AG20443 (cell line): ENCODE measurements around the gene POLR2F.
A peak's percentile ranks its signal among the peaks of the same experiment; 100 is the strongest.
"Not testable (repeated sequence)": the region's sequence is repeated elsewhere in the genome, so short reads cannot be mapped to it uniquely, and the experiment has no call there.

ENCODE experiments used
- DNase-seq: peaks from one replicate; pipeline ENCODE4 v3.0.0; 2012; ENCODE audit warnings: low spot score, mixed read lengths

The POLR2F gene

GRCh38 chr22:37953062-37953436 is 450 bp upstream of the POLR2F start:
- peak; percentile 63 for DNase-seq

- DNase-seq, result no peak
These were observed 1.2 kb downstream of the POLR2F start for GRCh38 chr22:37954686-37955085.

- not testable (repeated sequence) for DNase-seq
These were observed 2.4 kb downstream of the POLR2F start for GRCh38 chr22:37955825-37956397.

GRCh38 chr22:37957232-37957631 is 3.7 kb downstream of the POLR2F start:
- no peak for DNase-seq

- no peak for DNase-seq
These were observed 5.8 kb downstream of the POLR2F start for GRCh38 chr22:37959231-37959825.

GRCh38 chr22:37961062-37961461 is 7.6 kb downstream of the POLR2F start:
- no peak for DNase-seq

- no peak for DNase-seq
These were observed 12.6 kb downstream of the POLR2F start for GRCh38 chr22:37965940-37966664.

GRCh38 chr22:37967147-37967546 is 13.6 kb downstream of the POLR2F start:
- no peak for DNase-seq

- DNase-seq, result no peak
These were observed 14.3 kb downstream of the POLR2F start for GRCh38 chr22:37967637-37968451.

- DNase-seq, result no peak
These were observed 15.2 kb downstream of the POLR2F start for GRCh38 chr22:37968452-37969251.

GRCh38 chr22:37970864-37971263 is 17.4 kb downstream of the POLR2F start:
- no peak for DNase-seq

GRCh38 chr22:37971475-37972434 is 18.3 kb downstream of the POLR2F start:
- DNase-seq, result no peak

- no peak for DNase-seq
These were observed 19.0 kb downstream of the POLR2F start for GRCh38 chr22:37972527-37972926.

- DNase-seq, result no peak
These were observed 20.0 kb downstream of the POLR2F start for GRCh38 chr22:37973271-37974170.

- no peak for DNase-seq
These were observed 21.7 kb downstream of the POLR2F start for GRCh38 chr22:37975153-37975552.

- DNase-seq, result not testable (repeated sequence)
These were observed 22.5 kb downstream of the POLR2F start for GRCh38 chr22:37976022-37976421.

- no peak for DNase-seq
These were observed 23.0 kb downstream of the POLR2F start for GRCh38 chr22:37976547-37976946.

- no peak for DNase-seq
These were observed 26.3 kb downstream of the POLR2F start for GRCh38 chr22:37979782-37980181.

- DNase-seq, result no peak
These were observed 27.9 kb downstream of the POLR2F start for GRCh38 chr22:37981282-37982011.
